Dermis blood vessel endothelial cell (primary cell): ENCODE data around the gene RAE1. TPM values are rescaled to one million over a fixed set of nuclear protein-coding genes. Genes with fewer than 3 reads are reported as not detected.

Experiments used
- DNase-seq: peaks from one replicate; pipeline ENCODE4 v3.0.0; 2010
- total RNA-seq: library from RNA; depleted of rRNA; stranded (reverse); fragments of >200 nt; gene quantifications from 2 replicates; pipeline ENCODE4 v1.2.3, GENCODE V29; 2014

The RAE1 gene
- total RNA-seq, 1 donor from 2014 or later, result 41.4 TPM

- no peak for DNase-seq
Measured at GRCh38 chr20:57374343-57374930, 23.4 kb downstream of the RAE1 start.

- DNase-seq, result no peak
Measured at GRCh38 chr20:57374931-57375651, 24.0 kb downstream of the RAE1 start.

GRCh38 chr20:57375652-57376230 lies 24.7 kb downstream of the RAE1 start:
- DNase-seq, result no peak

- no peak for DNase-seq
Measured at GRCh38 chr20:57377350-57377749, 26.3 kb downstream of the RAE1 start.

GRCh38 chr20:57378107-57378506 lies 27.1 kb downstream of the RAE1 start:
- DNase-seq, result no peak

GRCh38 chr20:57378646-57379262 lies 27.7 kb downstream of the RAE1 start:
- DNase-seq, result no peak

GRCh38 chr20:57379263-57379647 lies 28.2 kb downstream of the RAE1 start:
- DNase-seq, result no peak

- DNase-seq, result no peak
Measured at GRCh38 chr20:57380081-57380750, 29.2 kb downstream of the RAE1 start.

GRCh38 chr20:57381596-57382503 lies 30.8 kb downstream of the RAE1 start:
- peak; percentile 86 for DNase-seq

- no peak for DNase-seq
Measured at GRCh38 chr20:57382516-57382915, 31.5 kb downstream of the RAE1 start.

GRCh38 chr20:57383447-57384347 lies 32.6 kb downstream of the RAE1 start:
- no peak for DNase-seq

GRCh38 chr20:57384486-57384885 lies 33.4 kb downstream of the RAE1 start:
- no peak for DNase-seq

GRCh38 chr20:57384953-57385761 lies 34.1 kb downstream of the RAE1 start:
- no peak for DNase-seq

GRCh38 chr20:57385940-57386339 lies 34.9 kb downstream of the RAE1 start:
- no peak for DNase-seq

- DNase-seq, result no peak
Measured at GRCh38 chr20:57386762-57387161, 35.7 kb downstream of the RAE1 start.

- no peak for DNase-seq
Measured at GRCh38 chr20:57387463-57387862, 36.4 kb downstream of the RAE1 start.

- DNase-seq, result no peak
Measured at GRCh38 chr20:57387945-57388371, 36.9 kb downstream of the RAE1 start.

- peak; percentile 61 for DNase-seq
Measured at GRCh38 chr20:57388953-57389694, 38.1 kb downstream of the RAE1 start.
